Endometrial microvascular endothelial cells (primary cell): Measurements from ENCODE around the gene KRT40. TPM values are rescaled to one million over a fixed set of nuclear protein-coding genes. Genes with fewer than 3 reads are reported as not detected.

ENCODE experiments used
- in situ Hi-C: cut with HindIII; loops from 2 replicates; pipeline ENCODE4 v1.10.0; 2017; ENCODE audit warnings: low sequenced_read_pairs, low pct_unique_long_range_greater_than_20kb; ENCODE audit errors: inconsistent ontology term
- total RNA-seq: library from RNA; depleted of rRNA; stranded (reverse); fragments of >200 nt; gene quantifications from one replicate; pipeline ENCODE4 v1.2.3, GENCODE V29; 2015; ENCODE audit errors: inconsistent ontology term

KRT40 gene
- not detected for total RNA-seq

DNA sequence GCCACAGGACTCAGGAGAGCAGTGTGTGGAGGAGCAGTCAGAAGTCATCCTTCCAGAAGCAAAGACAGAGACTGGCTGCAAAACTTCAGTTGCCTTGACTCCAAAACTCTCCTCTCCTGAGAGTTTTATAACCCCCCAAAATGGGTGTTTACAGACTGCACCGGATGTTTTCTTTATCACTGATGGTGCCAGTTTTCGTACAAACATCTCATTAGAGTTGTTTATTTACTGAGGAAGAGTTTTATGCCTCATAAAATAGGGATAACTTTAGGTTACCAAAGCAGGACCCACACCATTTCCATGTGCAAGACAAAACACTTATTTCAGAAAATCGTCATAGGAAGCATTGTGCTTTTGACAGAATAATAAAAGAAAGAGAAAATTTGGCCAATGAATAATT, at the start of gene KRT40:
KRT40 (minus strand) TSS at position 101 of the 400 bp plus-strand sequence; CDS start at position 48, 53 bp downstream.
- in situ Hi-C loops, result no loop called here

- in situ Hi-C loops, result no loop called here
Observed at GRCh38 chr17:41029633-41030245, 45.6 kb upstream of the KRT40 start, which contains the start of gene KRTAP1-4. TSS of gene KRTAP1-4 (minus strand) at chr17:41030195. CDS start at chr17:41030078, 117 bp downstream.

- in situ Hi-C loops, result no loop called here
Observed at GRCh38 chr17:41026715-41027471, 42.8 kb upstream of the KRT40 start, which contains the start of gene KRTAP1-5. TSS of gene KRTAP1-5 (minus strand) at chr17:41027208. CDS start at chr17:41027155, 53 bp downstream.

- in situ Hi-C loops, result no loop called here
Observed at GRCh38 chr17:41024697-41025096, 40.6 kb upstream of the KRT40 start.

- in situ Hi-C loops, result no loop called here
Observed at GRCh38 chr17:41020336-41020735, 36.2 kb upstream of the KRT40 start.

DNA sequence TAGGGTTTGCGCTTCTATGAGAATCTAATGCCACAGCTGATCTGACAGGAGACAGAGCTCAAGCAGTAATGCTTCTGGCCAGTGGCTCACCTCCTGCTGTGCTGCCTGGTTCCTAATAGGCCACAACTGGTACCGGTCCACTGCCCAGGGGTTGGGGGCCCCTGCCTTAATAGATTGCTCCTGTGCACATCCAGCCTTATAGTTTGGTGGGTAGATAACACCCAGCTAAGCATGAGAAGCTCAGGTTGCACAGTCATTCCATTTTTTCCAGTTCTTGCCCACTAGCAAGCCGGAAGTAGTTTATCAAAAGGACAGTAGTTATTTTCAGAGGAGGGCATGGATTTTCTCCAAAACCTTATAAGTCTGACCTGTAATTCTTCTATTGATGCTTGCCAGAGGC, 35.3 kb upstream of the KRT40 start:
- in situ Hi-C loops, result no loop called here

DNA sequence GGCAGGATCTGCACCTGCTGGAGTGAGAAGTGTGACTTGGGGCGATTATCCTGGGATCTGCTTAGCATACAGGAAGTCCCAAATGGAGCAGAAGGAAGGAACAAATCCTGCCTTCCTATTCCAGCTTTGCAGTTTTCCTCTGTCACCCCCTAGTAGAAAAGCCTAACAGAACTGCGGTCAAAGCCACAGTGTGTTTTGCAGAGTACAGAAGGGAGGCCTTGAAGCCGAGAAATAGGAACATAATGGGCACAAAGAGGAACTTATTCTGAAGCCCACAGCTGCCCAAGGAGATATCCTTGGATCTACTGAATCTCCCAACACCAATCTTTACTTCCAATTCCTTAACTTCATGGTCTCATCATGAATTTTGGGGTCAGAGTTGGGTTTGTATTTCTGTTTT, 34.4 kb upstream of the KRT40 start:
- in situ Hi-C loops, result no loop called here

DNA sequence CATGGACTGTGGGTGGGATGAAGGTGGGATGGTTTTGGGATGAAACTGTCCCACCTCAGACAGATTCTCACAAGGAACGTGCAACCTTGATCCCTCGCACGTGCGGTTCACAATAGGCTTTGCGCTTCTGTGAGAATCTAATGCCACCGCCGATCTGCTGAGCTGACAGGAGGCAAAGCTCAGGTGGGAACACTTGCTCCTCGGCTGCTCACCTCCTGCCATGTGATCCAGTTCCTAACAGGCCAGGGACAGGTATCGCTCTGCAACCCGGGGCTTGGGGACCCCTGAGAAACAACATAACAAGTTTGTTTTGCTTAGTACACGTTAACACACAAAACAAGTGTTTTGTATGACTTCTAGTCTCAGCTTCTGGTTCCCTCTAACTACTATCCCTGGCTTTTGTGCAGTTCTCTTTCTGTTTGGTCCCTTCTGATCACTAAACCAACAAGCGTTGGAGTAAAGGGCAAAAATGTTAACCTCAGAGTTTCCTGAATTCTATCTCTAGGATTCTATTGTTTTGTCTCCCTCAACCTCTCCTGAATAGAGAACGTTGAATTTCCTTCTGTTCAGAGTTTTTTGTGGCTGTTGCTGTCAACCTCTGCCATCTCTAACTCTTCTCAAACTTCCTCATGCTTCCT, 32.6 kb upstream of the KRT40 start:
- in situ Hi-C loops, result no loop called here

GRCh38 chr17:41015454-41015853, 31.3 kb upstream of the KRT40 start:
- in situ Hi-C loops, result no loop called here

DNA sequence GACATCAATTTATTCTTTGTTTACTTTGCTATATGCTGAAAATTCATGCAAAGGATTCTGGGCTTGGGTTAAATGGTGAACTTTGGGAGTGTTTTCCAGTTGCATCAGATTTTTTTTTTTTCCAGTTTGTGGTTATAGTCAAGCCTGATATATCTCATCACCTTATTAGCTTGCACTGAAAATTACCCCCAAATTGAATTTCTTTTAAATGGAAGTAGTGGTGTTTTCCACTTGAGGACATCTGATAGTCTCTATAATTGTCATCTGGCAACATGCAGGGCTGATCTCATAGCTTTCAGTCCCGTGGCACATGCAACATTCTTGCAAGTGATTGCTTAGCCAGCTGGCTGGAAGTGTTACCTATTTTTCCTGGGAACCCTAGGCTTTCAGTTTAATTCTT, 29.5 kb upstream of the KRT40 start:
- in situ Hi-C loops, result no loop called here

- in situ Hi-C loops, result no loop called here
Observed at GRCh38 chr17:41013181-41013580, 29.1 kb upstream of the KRT40 start.

DNA sequence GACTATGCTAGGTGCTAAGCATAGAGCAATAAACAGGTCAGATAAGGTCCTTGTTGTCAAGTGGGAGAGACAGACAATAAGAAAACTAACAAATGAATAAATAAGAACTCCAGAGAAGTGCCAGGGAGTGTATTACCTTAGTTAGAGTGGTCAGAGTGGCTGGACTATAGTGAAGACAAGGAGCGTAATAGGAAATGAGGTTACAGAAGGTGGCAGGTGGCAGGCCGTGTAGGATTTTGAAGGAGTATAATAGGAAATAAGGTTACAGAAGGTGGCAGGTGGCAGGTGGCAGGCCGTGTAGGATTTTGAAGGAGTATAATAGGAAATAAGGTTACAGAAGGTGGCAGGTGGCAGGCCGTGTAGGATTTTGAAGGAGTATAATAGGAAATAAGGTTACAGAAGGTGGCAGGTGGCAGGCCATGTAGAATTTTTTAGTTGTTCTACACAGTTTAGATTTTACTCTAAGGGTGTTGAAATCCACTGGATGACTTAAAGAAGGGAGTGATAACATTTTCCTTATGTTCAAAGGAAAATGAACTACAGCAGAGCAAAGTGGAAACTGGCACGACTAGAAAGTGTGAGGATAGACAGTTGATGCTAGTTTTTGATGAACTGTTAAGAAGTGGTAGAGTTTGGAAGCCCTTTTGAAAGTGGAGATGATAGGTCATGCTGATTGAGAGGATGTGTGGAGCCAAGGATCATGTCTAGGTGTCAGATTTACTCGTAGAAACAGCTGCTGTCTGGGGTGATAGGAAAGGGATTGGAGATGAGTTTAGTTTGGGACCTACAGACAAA, 28.4 kb upstream of the KRT40 start:
- in situ Hi-C loops, result no loop called here

GRCh38 chr17:41010441-41010840, 26.3 kb upstream of the KRT40 start:
- in situ Hi-C loops, result no loop called here

DNA sequence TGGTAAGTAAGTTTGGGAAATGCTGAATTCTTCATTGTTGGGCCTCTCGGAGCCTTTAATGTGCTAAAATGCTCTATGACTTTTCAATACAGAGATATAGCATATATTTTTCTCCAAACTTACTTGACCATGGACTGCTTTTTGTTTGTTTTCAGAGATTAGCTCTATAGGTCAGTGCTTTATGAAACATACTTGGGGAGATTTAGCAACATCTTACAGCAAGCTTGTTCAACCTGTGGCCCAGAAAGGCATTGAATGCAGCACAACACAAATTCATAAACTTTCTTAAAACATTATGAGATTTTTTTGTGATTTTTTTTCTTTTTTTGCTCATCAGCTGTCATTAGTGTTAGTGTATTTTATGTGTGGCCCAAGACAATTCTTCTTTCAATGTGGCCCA, 25.8 kb upstream of the KRT40 start:
- in situ Hi-C loops, result no loop called here

- in situ Hi-C loops, result no loop called here
Observed at GRCh38 chr17:41009301-41009760, 25.2 kb upstream of the KRT40 start.

- in situ Hi-C loops, result no loop called here
Observed at GRCh38 chr17:41008811-41009210, 24.7 kb upstream of the KRT40 start, which contains the start of gene KRTAP3-1. TSS of gene KRTAP3-1 (minus strand) at chr17:41009128. CDS start at chr17:41009074, 54 bp downstream.

DNA sequence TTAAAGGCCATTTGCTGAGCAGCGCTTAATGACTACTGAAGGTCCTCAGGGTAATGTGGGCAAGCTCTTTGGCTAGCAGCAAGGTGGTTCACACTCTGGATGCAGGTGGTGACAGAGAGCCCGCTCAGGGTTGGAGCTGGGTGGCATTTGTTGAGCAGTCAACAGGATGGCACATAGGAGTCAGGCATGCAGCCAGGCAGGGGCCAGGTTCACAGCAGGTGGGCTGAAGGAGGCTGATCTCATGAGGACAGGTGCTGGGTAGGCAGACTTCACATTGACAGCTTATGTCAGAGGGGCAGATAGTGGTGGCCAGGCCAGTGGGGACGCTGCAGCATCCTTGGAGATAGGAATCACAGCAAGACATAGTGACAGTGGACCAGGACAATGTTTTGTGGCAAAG, 20.3 kb upstream of the KRT40 start:
- in situ Hi-C loops, result no loop called here

- in situ Hi-C loops, result no loop called here
Observed at GRCh38 chr17:41003926-41004325, 19.8 kb upstream of the KRT40 start.

- in situ Hi-C loops, result no loop called here
Observed at GRCh38 chr17:41002814-41003213, 18.7 kb upstream of the KRT40 start.
